OCI-LY1 (cell line): Measurements from ENCODE around the gene ALDH1A2.

Source experiments
- EZH2 ChIP-seq: fragments of 200-600 bp; sonication (generic), shearing (Covaris generic); IDR thresholded peaks from 2 replicates; pipeline ENCODE4 v1.8.0; 2017; ENCODE audit warnings: borderline replicate concordance, mixed run types, mild to moderate bottlenecking, antibody characterized with exemption, low read length, moderate library complexity, mixed read lengths
- TF ChIP-seq, protein P1 (sequence below): fragments of 200-600 bp; sonication (generic), shearing (Covaris generic); IDR thresholded peaks from 2 replicates; pipeline ENCODE4 v1.5.1; 2017; ENCODE audit warnings: mild to moderate bottlenecking, antibody characterized with exemption, low read length, moderate library complexity, mixed read lengths

DNA sequence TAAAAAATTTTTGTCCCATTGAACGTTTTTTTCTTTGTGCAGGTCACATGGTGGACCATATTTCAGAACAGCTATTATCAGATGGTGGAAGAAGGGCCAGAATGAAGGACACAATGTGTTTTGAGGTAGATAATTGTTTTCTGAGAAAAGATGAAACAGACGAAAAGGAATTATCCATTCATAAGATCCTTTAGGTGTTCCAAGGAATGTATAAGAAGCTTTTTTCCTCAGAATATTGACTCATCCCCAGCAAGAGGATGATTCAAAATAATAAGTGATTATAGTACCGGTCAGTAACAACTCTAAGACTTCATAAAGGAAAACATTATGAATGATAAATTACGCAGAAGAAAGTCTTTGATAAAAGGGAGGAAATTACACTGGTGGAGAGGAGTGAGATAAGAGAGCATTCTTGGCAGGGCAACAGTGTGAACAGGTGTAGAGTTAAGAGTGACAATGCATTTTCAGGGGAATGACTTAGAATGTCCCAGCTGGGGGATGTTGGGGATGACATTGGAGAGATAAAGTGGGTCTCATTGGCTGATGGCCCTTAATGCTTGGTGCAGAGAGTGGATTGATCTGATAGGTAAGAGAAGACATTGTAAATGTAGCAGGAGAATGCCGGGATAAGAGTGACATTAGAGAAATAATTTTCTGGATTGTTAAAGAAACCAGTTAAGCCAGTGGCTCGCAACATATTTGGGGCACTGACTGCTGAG, 45.6 kb upstream of the ALDH1A2 start:
- TF ChIP-seq, protein P1, sequence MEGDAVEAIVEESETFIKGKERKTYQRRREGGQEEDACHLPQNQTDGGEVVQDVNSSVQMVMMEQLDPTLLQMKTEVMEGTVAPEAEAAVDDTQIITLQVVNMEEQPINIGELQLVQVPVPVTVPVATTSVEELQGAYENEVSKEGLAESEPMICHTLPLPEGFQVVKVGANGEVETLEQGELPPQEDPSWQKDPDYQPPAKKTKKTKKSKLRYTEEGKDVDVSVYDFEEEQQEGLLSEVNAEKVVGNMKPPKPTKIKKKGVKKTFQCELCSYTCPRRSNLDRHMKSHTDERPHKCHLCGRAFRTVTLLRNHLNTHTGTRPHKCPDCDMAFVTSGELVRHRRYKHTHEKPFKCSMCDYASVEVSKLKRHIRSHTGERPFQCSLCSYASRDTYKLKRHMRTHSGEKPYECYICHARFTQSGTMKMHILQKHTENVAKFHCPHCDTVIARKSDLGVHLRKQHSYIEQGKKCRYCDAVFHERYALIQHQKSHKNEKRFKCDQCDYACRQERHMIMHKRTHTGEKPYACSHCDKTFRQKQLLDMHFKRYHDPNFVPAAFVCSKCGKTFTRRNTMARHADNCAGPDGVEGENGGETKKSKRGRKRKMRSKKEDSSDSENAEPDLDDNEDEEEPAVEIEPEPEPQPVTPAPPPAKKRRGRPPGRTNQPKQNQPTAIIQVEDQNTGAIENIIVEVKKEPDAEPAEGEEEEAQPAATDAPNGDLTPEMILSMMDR, result no peak
- TF ChIP-seq EZH2, result no peak
